Hematopoietic multipotent progenitor cell treated with erythropoietin and hydrocortisone succinate and interleukin-3 and kit ligand, for 4 days (in vitro differentiated cells): Measurements from ENCODE around the gene ZNF512.
"Not testable (repeated sequence)": the region's sequence is repeated elsewhere in the genome, so short reads cannot be mapped to it uniquely, and the experiment has no call there.

Experiments
- DNase-seq: peaks from one replicate; pipeline ENCODE4 v3.0.0-alpha.2; 2015

ZNF512 gene

GRCh38 chr2:27583390-27583915 lies 611 bp downstream of the ZNF512 start:
- DNase-seq, result peak; percentile 40

- DNase-seq, result no peak
Observed at GRCh38 chr2:27584597-27584996, 1.8 kb downstream of the ZNF512 start.

GRCh38 chr2:27587025-27587424 lies 4.2 kb downstream of the ZNF512 start:
- DNase-seq, result peak; percentile 9

GRCh38 chr2:27588308-27588707 lies 5.5 kb downstream of the ZNF512 start:
- DNase-seq, result no peak

GRCh38 chr2:27591745-27592144 lies 8.9 kb downstream of the ZNF512 start:
- peak; percentile 36 for DNase-seq

GRCh38 chr2:27593240-27593639 lies 10.4 kb downstream of the ZNF512 start:
- DNase-seq, result no peak

- DNase-seq, result not testable (repeated sequence)
Observed at GRCh38 chr2:27594020-27594703, 11.3 kb downstream of the ZNF512 start.

GRCh38 chr2:27595412-27595811 lies 12.6 kb downstream of the ZNF512 start:
- DNase-seq, result not testable (repeated sequence)

GRCh38 chr2:27596627-27597026 lies 13.8 kb downstream of the ZNF512 start:
- DNase-seq, result no peak

- DNase-seq, result no peak
Observed at GRCh38 chr2:27606611-27607010, 23.8 kb downstream of the ZNF512 start.

- no peak for DNase-seq
Observed at GRCh38 chr2:27613985-27614384, 31.1 kb downstream of the ZNF512 start.

- no peak for DNase-seq
Observed at GRCh38 chr2:27615316-27615715, 32.5 kb downstream of the ZNF512 start.

GRCh38 chr2:27621524-27621923 lies 38.7 kb downstream of the ZNF512 start:
- DNase-seq, result no peak

- no peak for DNase-seq
Observed at GRCh38 chr2:27622921-27623384, 40.1 kb downstream of the ZNF512 start.

- no peak for DNase-seq
Observed at GRCh38 chr2:27624943-27625342, 42.1 kb downstream of the ZNF512 start.

GRCh38 chr2:27626323-27626722 lies 43.5 kb downstream of the ZNF512 start:
- DNase-seq, result not testable (repeated sequence)

GRCh38 chr2:27626921-27627320 lies 44.1 kb downstream of the ZNF512 start:
- DNase-seq, result peak; percentile 63

- DNase-seq, result peak; percentile 44
Observed at GRCh38 chr2:27627963-27628766, 45.3 kb downstream of the ZNF512 start.

GRCh38 chr2:27628767-27629709 lies 46.2 kb downstream of the ZNF512 start, which contains the start of the genes CCDC121 and GPN1:
Gene CCDC121 (minus strand): TSS chr2:27629012. CDS start chr2:27627799, 1,213 bp downstream.
Gene GPN1 (plus strand): TSS chr2:27629050. CDS start chr2:27629059, 9 bp downstream.
- peak; percentile 98 for DNase-seq

GRCh38 chr2:27630257-27630656 lies 47.4 kb downstream of the ZNF512 start:
- DNase-seq, result not testable (repeated sequence)

- DNase-seq, result no peak
Observed at GRCh38 chr2:27634291-27634690, 51.4 kb downstream of the ZNF512 start.

GRCh38 chr2:27636766-27637165 lies 53.9 kb downstream of the ZNF512 start:
- DNase-seq, result no peak
